ENCODE data around the gene SRP14.

DNA sequence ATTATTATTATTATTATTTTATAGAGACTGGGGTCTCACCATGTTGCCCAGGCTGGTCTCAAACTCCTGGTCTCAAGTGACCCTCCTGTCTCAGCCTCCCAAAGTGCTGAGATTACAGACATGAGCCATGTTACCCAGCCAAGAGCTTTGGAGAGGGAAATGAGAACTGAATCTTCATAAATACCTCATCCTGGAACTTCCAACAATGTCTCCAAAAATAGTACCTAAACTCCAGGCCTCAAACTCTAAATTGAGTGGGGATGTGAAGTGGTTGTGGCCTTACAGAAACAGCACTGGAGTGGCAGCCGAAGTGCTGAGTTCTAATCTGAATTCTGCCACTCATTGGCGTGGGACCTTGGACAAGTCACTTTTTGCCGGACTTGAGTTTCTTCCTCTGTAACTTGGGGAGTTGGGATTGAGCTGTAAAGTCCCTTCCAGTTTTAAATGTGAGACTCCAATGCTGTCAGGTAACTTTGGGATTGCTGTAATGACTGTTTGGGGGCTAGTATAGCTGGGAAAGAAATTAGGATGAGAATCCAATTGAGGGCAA, 10.0 kb upstream of the SRP14 start:
- no peak for TF ChIP-seq CTCF (IDR thresholded peaks at IDR 0.05; ENCODE audit: insufficient read depth, low read depth, low read length)
- TF ChIP-seq EZH2 (IDR thresholded peaks at IDR 0.05; ENCODE audit: insufficient read depth, low read length): no peak
